Neural cell (in vitro differentiated cells): Measurements from ENCODE around the gene EHMT1.

Source experiments
- CTCF ChIP-seq: fragments of 450-650 bp; IDR thresholded peaks from 2 replicates; pipeline ENCODE4 v1.5.1; 2014; ENCODE audit warnings: antibody characterized with exemption, mild to moderate bottlenecking, moderate library complexity; ENCODE audit not compliant: poor library complexity, severe bottlenecking
- RAD21 ChIP-seq: fragments of 450-650 bp; conservative IDR thresholded peaks from 2 replicates; pipeline ENCODE4 v1.6.1; 2014; ENCODE audit warnings: antibody characterized with exemption, mild to moderate bottlenecking, moderate library complexity
- TAF1 ChIP-seq: IDR thresholded peaks from 2 replicates; pipeline ENCODE4 v1.6.1; 2012; ENCODE audit warnings: low read depth

GRCh38 chr9:137671721-137672120, 52.9 kb downstream of the EHMT1 start:
- no peak for TF ChIP-seq CTCF
- no peak for TF ChIP-seq RAD21
- TF ChIP-seq TAF1: no peak
